Spinal cord (tissue), 10 donors: ENCODE data around the gene NEK10. TPM values are rescaled to one million over a fixed set of nuclear protein-coding genes. Genes with fewer than 3 reads are reported as not detected.

Experiments used
- DNase-seq, 6 donors: peaks; one replicate each; pipeline versions ENCODE4 v3.0.0 to v3.0.0-alpha.2; 2013 to 2015; ENCODE audit warnings: low spot score in 6 of 6, low read depth in 4 of 6
- H3K27ac ChIP-seq: one replicate; pipeline ENCODE4 v1.5.1; 2013; ENCODE audit warnings: low read depth, low read length, control low read depth
- H3K27me3 ChIP-seq: one replicate; pipeline ENCODE4 v1.6.1; 2013; ENCODE audit warnings: low read length; ENCODE audit not compliant: control insufficient read depth, insufficient read depth
- H3K36me3 ChIP-seq: one replicate; pipeline ENCODE4 v1.6.1; 2013; ENCODE audit warnings: low read length; ENCODE audit not compliant: control insufficient read depth, insufficient read depth
- H3K4me1 ChIP-seq: one replicate; pipeline ENCODE4 v1.6.1; 2013; ENCODE audit warnings: low read length; ENCODE audit not compliant: control insufficient read depth, insufficient read depth
- H3K4me3 ChIP-seq: one replicate; pipeline ENCODE4 v1.5.1; 2013; ENCODE audit warnings: low read depth, low read length, control low read depth
- H3K9me3 ChIP-seq: one replicate; pipeline ENCODE4 v1.6.1; 2013; ENCODE audit warnings: low read length; ENCODE audit not compliant: control insufficient read depth, insufficient read depth
- WGBS: methylation state at CpG from one replicate; pipeline ENCODE4 v1.1.5; 2013; ENCODE audit warnings: missing lambda C conversion rate; ENCODE audit not compliant: insufficient coverage; 5-methylcytosine and 5-hydroxymethylcytosine counted together
- polyA plus RNA-seq, 2 donors: library from polyadenylated mRNA; unstranded; fragments of 120-200 nt; gene quantifications; one replicate each; pipeline ENCODE4 v1.2.1, GENCODE V29; 2013; ENCODE audit not compliant: insufficient read length in 2 of 2
- total RNA-seq, 2 donors: library from RNA; depleted of rRNA in 1 of 2; stranded (reverse); fragments of 120-200 nt in 1 of 2; fragments of >200 nt in 1 of 2; gene quantifications; one replicate each; pipeline versions ENCODE4 v1.2.3 to v1.2.4, GENCODE V29; 2013 to 2014
- donor health status: healthy.

The NEK10 gene
- total and polyA plus RNA-seq, 4 donors, result 6.1 to 33.1 (median 10.6) TPM

DNA sequence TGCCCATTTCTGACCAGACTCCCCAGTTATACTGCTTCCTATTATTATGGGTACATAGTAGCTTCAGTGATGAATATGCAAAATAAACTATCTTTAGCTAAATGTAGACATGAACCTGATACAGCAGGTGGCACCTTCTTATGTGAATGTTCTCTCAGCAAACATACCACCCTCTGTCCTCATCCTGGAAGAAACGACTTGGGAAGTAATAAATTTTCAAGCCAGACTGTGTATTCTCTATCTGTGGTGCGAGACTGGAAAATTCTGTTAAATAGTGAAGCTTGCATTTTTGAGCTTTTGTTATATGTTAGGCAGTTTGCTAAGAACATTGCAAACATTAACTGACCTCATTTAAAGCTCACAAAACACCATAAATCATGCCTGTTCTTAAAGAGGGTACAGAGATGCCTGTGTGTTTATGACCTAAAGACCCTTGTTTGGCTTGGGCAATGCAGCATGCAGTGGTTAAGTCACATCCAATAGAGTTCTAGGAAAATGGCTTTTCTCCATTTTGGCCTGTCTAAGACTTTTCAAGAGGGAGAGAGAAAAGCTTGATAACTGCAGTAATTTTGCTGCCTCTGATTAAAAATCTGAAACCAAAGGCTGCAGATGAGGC, 287.1 kb downstream of the NEK10 start:
- Histone ChIP-seq H3K9me3 (no peaks in the 10 kb centered on the region), H3K36me3 (no peaks in the 10 kb centered on the region), H3K4me3 (no peak overlapping the region), H3K4me1 (no peaks in the 10 kb centered on the region), H3K27me3 (no peaks in the 10 kb centered on the region), H3K27ac (no peak overlapping the region)
- WGBS, result no CpG with 5 or more reads among the region's 2 CpGs
- DNase-seq, result peak in 2 of 6 donors; percentile 25 to 27

DNA sequence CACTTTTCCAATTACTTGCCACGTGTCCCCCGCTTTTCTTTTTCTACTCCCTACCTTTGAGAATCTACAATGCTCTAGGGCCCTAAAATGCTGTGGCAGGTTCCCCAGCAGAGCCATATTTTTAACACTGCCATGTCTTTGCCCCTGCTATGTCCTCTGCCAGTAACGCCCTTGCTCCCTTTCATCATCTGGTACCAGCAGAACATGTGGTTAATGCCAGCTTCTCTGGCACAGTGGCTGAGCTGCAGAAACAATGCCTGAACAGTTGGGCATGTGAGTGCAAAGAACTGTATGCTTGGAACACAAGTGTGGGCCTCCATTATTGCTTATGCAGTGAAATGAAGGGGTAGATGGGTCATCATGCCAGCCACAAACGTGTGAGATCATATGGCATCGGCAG, 287.6 kb downstream of the NEK10 start:
- WGBS, result 83% methylated on average over 3 of the region's 5 CpGs
- Histone ChIP-seq H3K4me3 (no peak overlapping the region), H3K27ac (no peak overlapping the region), H3K4me1 (no peaks in the 10 kb centered on the region), H3K27me3 (no peaks in the 10 kb centered on the region), H3K36me3 (no peaks in the 10 kb centered on the region), H3K9me3 (no peaks in the 10 kb centered on the region)
- DNase-seq, result peak in 2 of 6 donors; percentile 26 to 46

DNA sequence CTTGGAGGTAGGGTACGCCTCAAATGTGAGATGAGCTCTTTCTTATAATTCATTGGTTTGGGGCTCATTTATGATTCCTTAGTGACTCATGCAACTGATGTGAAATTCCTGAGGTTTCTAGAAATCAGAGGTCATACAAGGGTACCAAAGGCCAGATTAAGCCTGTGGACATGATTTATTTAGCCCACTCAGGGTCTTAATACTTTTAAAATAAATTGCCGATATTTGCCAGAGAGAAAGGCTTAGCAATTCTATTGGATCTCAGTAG, 289.0 kb downstream of the NEK10 start:
- DNase-seq, result no peak

DNA sequence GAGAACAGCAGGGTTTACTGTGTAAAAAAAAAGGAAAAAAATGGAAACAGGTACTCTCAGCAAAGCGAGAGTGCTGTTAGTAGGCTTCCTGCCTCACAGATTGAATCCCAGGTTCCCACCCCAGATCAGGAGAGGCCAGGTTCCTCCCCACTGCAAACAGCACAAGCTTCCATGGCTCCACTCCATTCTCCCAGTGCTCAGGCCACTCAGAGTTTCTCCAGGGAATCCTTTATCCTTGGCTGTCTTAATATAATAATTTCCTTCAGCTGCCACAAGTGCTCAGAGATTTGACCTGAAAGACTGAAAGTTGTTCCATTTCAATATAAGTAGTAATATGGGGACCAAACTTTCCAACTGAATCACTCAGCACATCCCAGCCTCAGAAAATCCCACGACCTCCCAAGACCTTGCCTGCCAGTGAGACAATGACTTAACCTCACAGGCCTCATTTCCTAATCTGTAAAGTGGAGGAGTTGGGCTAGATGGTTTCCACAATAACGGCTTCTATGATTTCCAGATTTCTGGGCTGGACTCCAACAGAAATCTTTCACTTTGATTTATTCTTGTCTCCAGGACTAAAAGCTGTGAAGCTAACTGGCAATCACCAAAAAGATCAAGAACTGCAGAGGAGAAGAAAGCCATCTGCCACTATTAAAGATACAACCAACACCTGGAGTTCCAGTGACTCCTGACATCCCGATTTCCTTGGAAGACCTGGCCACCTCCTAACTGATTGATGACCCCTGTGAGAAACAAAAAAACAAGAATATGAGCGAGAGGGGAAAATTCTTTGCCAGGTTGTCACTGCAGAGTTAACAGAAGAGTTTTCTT, 289.5 kb downstream of the NEK10 start:
- Histone ChIP-seq H3K36me3 (no peaks in the 10 kb centered on the region), H3K27me3 (no peaks in the 10 kb centered on the region), H3K4me3 (no peak overlapping the region), H3K4me1 (no peaks in the 10 kb centered on the region), H3K27ac (no peak overlapping the region), H3K9me3 (no peaks in the 10 kb centered on the region)
- 67% methylated on average over 1 of the region's 5 CpGs for WGBS
- peak in 2 of 6 donors; percentile 22 to 57 for DNase-seq

More for the DNA sequence above, 289.0 kb downstream of the NEK10 start:
- H3K9me3 ChIP-seq, result no peaks in the 10 kb centered on the region
- H3K27me3 ChIP-seq, result no peaks in the 10 kb centered on the region
- no peaks in the 10 kb centered on the region for H3K36me3 ChIP-seq
- H3K27ac ChIP-seq, result no peak overlapping the region
- 100% methylated on average over 1 of the region's 2 CpGs for WGBS
- H3K4me1 ChIP-seq, result no peaks in the 10 kb centered on the region
- no peak overlapping the region for H3K4me3 ChIP-seq

DNA sequence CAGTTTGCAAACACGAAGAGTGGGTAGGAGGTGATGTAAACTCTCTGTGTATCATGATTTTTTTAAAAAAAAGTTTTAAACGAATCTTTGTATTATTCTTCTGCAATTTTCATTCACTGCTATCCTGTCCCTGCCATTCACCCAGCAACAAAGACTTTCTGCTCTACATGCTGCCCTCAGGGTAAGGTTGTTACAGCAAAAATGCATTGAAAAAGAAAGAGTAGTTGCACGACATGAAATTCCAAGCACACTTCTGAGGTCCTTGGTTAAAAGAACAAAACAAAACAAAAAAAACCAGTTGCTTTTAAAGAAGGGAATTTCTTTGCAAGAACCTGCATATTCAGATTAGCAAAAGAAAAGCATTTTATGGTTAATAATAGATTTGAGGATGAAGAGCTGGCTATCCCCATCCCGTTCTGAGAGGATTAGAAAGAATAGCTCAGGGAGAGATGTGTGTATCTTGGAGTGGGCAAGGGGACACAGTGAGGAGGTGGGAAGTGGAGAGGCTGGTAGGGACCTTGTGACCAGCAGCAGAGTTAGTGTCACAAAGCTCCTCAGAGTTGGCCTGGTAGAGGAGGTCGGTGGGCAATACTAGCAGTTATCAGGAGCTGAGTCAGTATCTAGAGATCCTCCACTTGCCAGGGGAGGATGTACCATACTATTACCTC, 290.8 kb downstream of the NEK10 start:
- 57% methylated on average over 1 of the region's 5 CpGs for WGBS
- Histone ChIP-seq H3K9me3 (no peaks in the 10 kb centered on the region), H3K4me1 (no peaks in the 10 kb centered on the region), H3K27me3 (no peaks in the 10 kb centered on the region), H3K4me3 (no peak overlapping the region), H3K27ac (no peak overlapping the region), H3K36me3 (no peaks in the 10 kb centered on the region)
- no peak for DNase-seq

DNA sequence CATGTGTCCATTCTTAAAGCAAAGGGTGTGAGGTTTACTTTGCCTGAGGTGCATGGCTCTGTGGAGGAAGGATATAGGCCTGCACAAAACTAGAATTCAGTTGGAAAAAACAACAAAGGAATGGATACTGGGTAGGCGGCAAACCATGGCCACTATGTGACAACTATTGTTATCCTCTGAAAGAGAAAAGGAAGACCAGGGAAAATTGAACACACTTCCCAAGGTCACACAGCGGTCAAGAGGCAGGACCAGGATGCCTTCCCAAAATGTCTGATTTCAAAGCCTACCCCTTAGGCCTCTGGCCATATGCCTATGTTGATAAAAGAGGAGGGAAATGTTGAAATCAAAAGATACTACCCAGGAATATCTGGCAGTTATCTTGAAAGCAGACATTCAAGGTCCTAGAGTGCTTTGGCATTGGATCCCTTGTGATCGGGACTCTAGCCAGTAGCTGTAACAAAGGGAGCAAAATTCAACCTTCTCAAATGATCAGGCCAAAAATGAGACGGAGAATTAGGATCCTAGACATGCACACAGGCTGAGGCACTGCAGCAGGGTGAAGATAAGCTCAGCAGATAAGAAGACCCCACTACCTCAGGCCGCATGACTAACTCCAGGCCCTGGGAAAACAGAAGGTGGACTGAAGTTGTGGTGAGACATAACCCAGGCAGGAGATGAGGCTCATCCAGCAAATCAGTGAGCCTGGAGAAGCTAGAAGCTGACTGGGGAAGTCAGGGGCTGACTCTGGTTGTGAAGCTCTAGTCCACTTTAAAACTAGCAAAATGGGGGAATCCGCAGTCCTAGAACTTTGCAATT, 292.2 kb downstream of the NEK10 start:
- WGBS, result 73% methylated on average over 3 of the region's 6 CpGs

DNA sequence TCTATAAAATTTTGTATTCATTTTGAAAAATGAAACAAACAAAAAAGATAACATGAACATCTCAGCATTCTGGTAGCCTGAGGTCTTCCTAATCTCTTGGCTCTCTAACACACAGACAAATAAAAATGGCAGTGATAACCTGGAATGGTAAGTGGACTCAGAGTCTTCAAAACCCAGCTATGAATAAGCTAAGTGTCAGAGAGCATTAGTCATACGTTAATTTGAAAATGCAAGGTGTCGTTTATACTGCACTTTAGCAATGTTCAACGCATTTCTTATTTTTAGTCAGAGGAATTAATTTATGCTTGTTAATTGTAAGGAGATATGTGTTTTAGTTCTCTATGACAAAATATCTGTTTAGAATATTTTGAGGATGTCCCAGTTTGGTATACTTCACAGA, 294.3 kb downstream of the NEK10 start:
- Histone ChIP-seq H3K36me3 (no peaks in the 10 kb centered on the region), H3K27ac (no peak overlapping the region), H3K27me3 (no peaks in the 10 kb centered on the region), H3K9me3 (no peaks in the 10 kb centered on the region), H3K4me1 (peaks cover 3% of the 10 kb centered on the region), H3K4me3 (no peak overlapping the region)
- no CpG with 5 or more reads among the region's 3 CpGs for WGBS
- DNase-seq, result no peak

More for the DNA sequence above, 292.2 kb downstream of the NEK10 start:
- Histone ChIP-seq H3K4me3 (no peak overlapping the region), H3K36me3 (no peaks in the 10 kb centered on the region), H3K9me3 (no peaks in the 10 kb centered on the region), H3K4me1 (peaks cover 3% of the 10 kb centered on the region), H3K27me3 (no peaks in the 10 kb centered on the region), H3K27ac (no peak overlapping the region)
- no peak for DNase-seq

DNA sequence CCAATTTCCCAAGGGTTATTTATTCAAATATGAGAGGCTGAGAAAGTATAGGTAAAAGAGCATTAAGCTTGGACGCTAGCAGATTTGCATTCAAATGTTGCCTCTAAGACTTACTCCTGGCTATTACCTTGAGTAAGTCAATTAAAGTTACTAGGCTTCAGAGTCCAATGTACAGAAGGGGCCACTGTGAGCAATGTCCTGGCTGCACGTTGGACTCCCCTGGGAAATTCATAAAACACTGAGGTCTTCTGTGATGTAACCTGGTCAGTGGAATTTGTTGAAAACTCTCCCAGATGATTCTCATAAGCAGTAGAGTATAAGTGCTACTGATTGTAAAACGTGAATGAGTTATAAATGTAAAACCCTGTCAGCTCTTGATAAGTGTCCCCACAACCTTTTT, 295.3 kb downstream of the NEK10 start:
- no peak overlapping the region for H3K27ac ChIP-seq
- no peaks in the 10 kb centered on the region for H3K9me3 ChIP-seq
- peak in 1 of 6 donors; percentile 30 for DNase-seq
- H3K27me3 ChIP-seq, result no peaks in the 10 kb centered on the region
- H3K4me3 ChIP-seq, result no peak overlapping the region
- no peaks in the 10 kb centered on the region for H3K36me3 ChIP-seq
- H3K4me1 ChIP-seq, result peaks cover 3% of the 10 kb centered on the region
- no CpG with 5 or more reads among the region's 3 CpGs for WGBS

DNA sequence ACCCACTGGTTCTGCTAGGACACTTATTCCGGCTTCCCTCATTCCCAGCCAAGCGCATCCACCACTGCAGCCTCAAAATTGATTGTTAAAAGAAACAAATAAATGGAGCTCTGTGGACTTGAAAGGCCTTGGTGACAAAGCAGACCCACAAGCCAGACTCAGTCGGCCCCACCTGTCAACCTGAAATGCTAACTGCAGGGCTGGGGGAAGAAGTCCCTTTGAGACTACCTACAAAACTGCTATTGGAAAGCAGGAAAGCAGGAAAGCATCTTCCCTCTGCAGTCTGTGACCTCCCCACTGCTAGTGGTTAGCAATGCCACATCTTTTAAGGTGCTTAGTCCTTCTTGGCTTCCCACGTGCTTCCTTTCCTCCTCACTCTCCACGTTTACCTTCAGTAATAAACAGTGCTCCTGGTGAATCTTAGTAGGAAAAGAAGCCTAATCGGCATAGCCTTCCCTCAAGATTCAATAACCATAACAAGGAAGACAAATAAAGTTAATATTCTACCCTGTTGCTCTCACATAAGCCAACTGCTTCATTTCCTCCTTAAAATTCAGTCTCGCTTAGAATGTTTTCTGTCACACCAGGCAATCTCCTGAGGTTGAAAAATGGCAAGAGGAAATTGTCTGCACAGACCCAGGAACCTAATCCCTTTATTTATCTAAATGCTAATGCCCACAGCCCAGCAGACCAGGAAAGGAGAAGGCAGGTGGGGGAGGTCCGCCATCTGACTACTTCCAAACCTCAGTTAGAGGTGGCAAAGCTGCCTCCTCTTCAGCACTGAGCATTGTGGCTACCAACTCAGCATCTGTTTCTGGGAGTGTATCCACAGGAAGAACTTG, 296.2 kb downstream of the NEK10 start:
- Histone ChIP-seq H3K27me3 (no peaks in the 10 kb centered on the region), H3K4me3 (no peak overlapping the region), H3K36me3 (no peaks in the 10 kb centered on the region), H3K9me3 (no peaks in the 10 kb centered on the region), H3K27ac (no peak overlapping the region), H3K4me1 (peaks cover 3% of the 10 kb centered on the region)
- peak in 1 of 6 donors; percentile 59 for DNase-seq
- WGBS, result 27% methylated on average over 3 of the region's 8 CpGs
